Endothelial cell of umbilical vein (primary cell): ENCODE data around the gene SLC9A9. TPM values are rescaled to one million over a fixed set of nuclear protein-coding genes. Genes with fewer than 3 reads are reported as not detected.

ENCODE experiments used
- BruUV-seq: library from RNA; stranded (reverse); fragments of 400-500 nt; replicated peaks from 2 replicates; lab custom pipeline; 2021; lab: Mats Ljungman, UMichigan
- CTCF ChIA-PET: fragments of 300-600, 350-600 bp; sonication (Branson Sonifier 250); formaldehyde crosslinking; loops from one replicate; lab custom pipeline; 2021; ENCODE audit warnings: antibody characterized with exemption, inconsistent platforms; lab: Charles Lee
- POLR2A ChIA-PET: fragments of 300-600, 350-600 bp; sonication (Branson Sonifier 250); formaldehyde crosslinking; loops from one replicate; lab custom pipeline; 2021; ENCODE audit warnings: antibody characterized with exemption, inconsistent platforms; lab: Charles Lee
- DNase-seq: peaks from one replicate; pipeline ENCODE4 v3.0.0-alpha.2; 2011; ENCODE audit warnings: low read depth, low spot score
- FAIRE-seq: peaks from 2 replicates; lab custom pipeline; 2011; peaks lifted over from hg19 to GRCh38; lab: Jason Lieb, UNC
- H2AFZ ChIP-seq: 2 replicates; pipeline ENCODE4 v1.6.0; 2012; ENCODE audit warnings: low read depth, low read length, control low read depth, inconsistent platforms
- H3K27ac ChIP-seq: 2 replicates; pipeline ENCODE4 v1.5.1; 2011; ENCODE audit warnings: low read depth, mild to moderate bottlenecking, control low read depth, low read length, moderate library complexity; ENCODE audit not compliant: insufficient read depth
- H3K27me3 ChIP-seq, 2 experiments: 2 replicates each; pipeline versions ENCODE4 v1.6.0 to v1.6.1; 2011; ENCODE audit warnings: low read length in 2 of 2, mixed read lengths in 1 of 2; ENCODE audit not compliant: control insufficient read depth in 2 of 2, insufficient read depth in 2 of 2
- H3K36me3 ChIP-seq, 2 experiments: 2 replicates in 1 of 2; 3 replicates in 1 of 2; pipeline ENCODE4 v1.5.1; 2011; ENCODE audit warnings: low read length in 2 of 2, mild to moderate bottlenecking in 1 of 2, moderate library complexity in 1 of 2; ENCODE audit not compliant: control insufficient read depth in 2 of 2, insufficient read depth in 2 of 2; ENCODE audit errors: extremely low read depth in 1 of 2
- H3K4me1 ChIP-seq: 3 replicates; pipeline ENCODE4 v1.5.1; 2011; ENCODE audit warnings: mild to moderate bottlenecking, low read length; ENCODE audit not compliant: control insufficient read depth, insufficient read depth; ENCODE audit errors: extremely low read depth
- H3K4me2 ChIP-seq: 2 replicates; pipeline ENCODE4 v1.6.1; 2011; ENCODE audit warnings: low read length, control low read depth, mixed read lengths; ENCODE audit not compliant: insufficient read depth
- H3K4me3 ChIP-seq, 3 experiments: fragments of 200-600 bp in 1 of 3; sonication (generic), shearing (Covaris generic) in 1 of 3; replicated peaks in 1 of 3; 2 replicates each; pipeline ENCODE4 v1.5.1; 2011 to 2016; ENCODE audit warnings: control low read depth in 3 of 3, low read length in 3 of 3, mild to moderate bottlenecking in 2 of 3, inconsistent platforms in 1 of 3, low read depth in 1 of 3, moderate library complexity in 1 of 3; ENCODE audit not compliant: insufficient read depth in 1 of 3
- H3K79me2 ChIP-seq: 2 replicates; pipeline ENCODE4 v1.6.0; 2012; ENCODE audit warnings: low read length, inconsistent platforms; ENCODE audit not compliant: control insufficient read depth, insufficient read depth
- H3K9ac ChIP-seq: replicated peaks from 2 replicates; pipeline ENCODE3; 2011; ENCODE audit warnings: low read length, control low read depth; ENCODE audit not compliant: insufficient read depth; ENCODE audit errors: extremely low read depth
- H3K9me1 ChIP-seq: replicated peaks from 3 replicates; pipeline ENCODE4 v1.6.0; 2011; ENCODE audit warnings: mild to moderate bottlenecking, low read length; ENCODE audit not compliant: control insufficient read depth, insufficient read depth; ENCODE audit errors: extremely low read depth
- H3K9me3 ChIP-seq: replicated peaks from 2 replicates; pipeline ENCODE4 v1.5.1; 2012; ENCODE audit warnings: low read length, inconsistent platforms; ENCODE audit not compliant: control insufficient read depth, insufficient read depth
- H4K20me1 ChIP-seq: replicated peaks from 2 replicates; pipeline ENCODE3; 2011; ENCODE audit warnings: mild to moderate bottlenecking, low read length; ENCODE audit not compliant: control insufficient read depth, insufficient read depth; ENCODE audit errors: extremely low read depth
- CTCF ChIP-seq, 2 donors: IDR thresholded peaks; 1 replicate in 1 of 2; 2 replicates in 1 of 2; pipeline ENCODE4 v1.5.1; 2011; ENCODE audit warnings: low read length in 2 of 2, mild to moderate bottlenecking in 2 of 2, moderate library complexity in 2 of 2, control low read depth in 1 of 2, inconsistent platforms in 1 of 2, low read depth in 1 of 2; ENCODE audit not compliant: insufficient read depth in 1 of 2; ENCODE audit errors: extremely low read depth in 1 of 2
- EZH2 ChIP-seq: IDR thresholded peaks from 2 replicates; pipeline ENCODE4 v1.6.1; 2012; ENCODE audit warnings: borderline replicate concordance, low read depth, mild to moderate bottlenecking, moderate library complexity, low read length, inconsistent platforms; ENCODE audit not compliant: severe bottlenecking
- FOS ChIP-seq: IDR thresholded peaks from 2 replicates; pipeline ENCODE4 v1.6.1; 2011; ENCODE audit warnings: mild to moderate bottlenecking, low read length, moderate library complexity, borderline replicate concordance; ENCODE audit not compliant: insufficient read depth
- GATA2 ChIP-seq: IDR thresholded peaks from 2 replicates; pipeline ENCODE4 v1.7.0; 2011; ENCODE audit warnings: low read depth, mild to moderate bottlenecking, moderate library complexity, mixed read lengths, low read length; ENCODE audit not compliant: insufficient read length, insufficient read depth
- JUN ChIP-seq: IDR thresholded peaks from 2 replicates; pipeline ENCODE4 v1.6.1; 2011; ENCODE audit warnings: borderline replicate concordance, low read depth; ENCODE audit not compliant: insufficient read length, insufficient read depth
- MAX ChIP-seq: IDR thresholded peaks from 2 replicates; pipeline ENCODE4 v1.6.1; 2011; ENCODE audit not compliant: insufficient read depth, insufficient read length
- MYC ChIP-seq: IDR thresholded peaks from one replicate; pipeline ENCODE4 v1.6.1; 2011; ENCODE audit warnings: mild to moderate bottlenecking, low read depth, low read length
- POLR2A ChIP-seq: IDR thresholded peaks from 2 replicates; pipeline ENCODE4 v1.6.1; 2012; ENCODE audit warnings: low read depth, mild to moderate bottlenecking, control low read depth, low read length
- POLR2AphosphoS5 ChIP-seq: IDR thresholded peaks from 2 replicates; pipeline ENCODE4 v1.6.1; 2012; ENCODE audit warnings: low read depth, mild to moderate bottlenecking, control low read depth, low read length, moderate library complexity; ENCODE audit not compliant: insufficient read depth
- dilution Hi-C: fragments of 300-500 bp; cut with MboI; formaldehyde crosslinking; loops from one replicate; pipeline ENCODE4 v1.15.0; 2019; ENCODE audit warnings: low sequenced_read_pairs; ENCODE audit not compliant: extremely low pct_ligation_motif_present
- intact Hi-C: fragments of 100-400 bp; cut with micrococcal nuclease; formaldehyde crosslinking; loops from one replicate; pipeline ENCODE4 v1.10.0; 2022
- polyA plus RNA-seq, 4 experiments: library from polyadenylated mRNA; depleted of rRNA in 3 of 4; stranded (reverse) in 3 of 4; unstranded in 1 of 4; fragments of >200 nt; gene quantifications; 2 replicates each; pipeline versions ENCODE4 v1.2.1 to v1.2.3, GENCODE V29; 2011 to 2012; ENCODE audit warnings: missing spikeins in 1 of 4
- total RNA-seq: library from RNA; stranded (reverse); gene quantifications from 2 replicates; pipeline ENCODE4 v1.2.3, GENCODE V29; 2021

The SLC9A9 gene
- total and polyA plus RNA-seq, 2 donors (not counting 3 experiments of a cell fraction or from before 2014, with no cell fraction given) = 1.5 to 1.8 TPM

DNA sequence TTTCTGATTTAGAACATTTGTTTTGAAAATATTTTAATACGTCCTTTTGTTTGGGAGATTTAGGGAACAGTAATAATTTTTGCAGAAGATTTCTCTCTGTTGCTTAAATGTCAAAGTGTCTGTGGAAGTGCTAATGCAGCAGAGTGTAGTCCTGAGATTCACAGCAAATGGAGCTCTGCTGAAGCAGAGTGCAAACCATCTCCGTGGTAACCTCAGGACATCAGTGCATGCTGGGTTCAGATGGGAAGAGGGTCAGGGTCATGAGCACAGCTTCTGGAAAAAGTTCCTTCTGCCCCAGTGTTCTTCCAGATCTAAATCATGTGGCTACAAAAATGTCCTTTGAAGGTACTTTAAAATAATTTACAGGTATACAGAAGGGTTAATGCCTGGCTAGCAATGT, 39.9 kb upstream of the SLC9A9 start:
- Histone ChIP-seq H4K20me1 (no peaks in the 10 kb centered on the region), H3K4me3 (no peak overlapping the region), H3K4me2 (no peak overlapping the region), H3K4me1 (no peaks in the 10 kb centered on the region), H3K9ac (no peak overlapping the region), H3K27me3 (no peaks in the 10 kb centered on the region), H3K9me3 (no peaks in the 10 kb centered on the region), H3K79me2 (no peaks in the 10 kb centered on the region), H2AFZ (no peak overlapping the region), H3K9me1 (no peaks in the 10 kb centered on the region), H3K36me3 (no peaks in the 10 kb centered on the region), H3K27ac (no peak overlapping the region)
- TF ChIP-seq GATA2 = no peak
- no peak for TF ChIP-seq EZH2
- TF ChIP-seq CTCF (IDR thresholded peaks at IDR 0.05; ENCODE audit: extremely low read depth in 1 of 2, insufficient read depth in 1 of 2, low read depth in 1 of 2, low read length in 2 of 2) = no peak
- TF ChIP-seq MAX = no peak
- no peak for TF ChIP-seq MYC
- TF ChIP-seq POLR2AphosphoS5 = no peak
- TF ChIP-seq POLR2A = no peak
- TF ChIP-seq FOS = no peak
- no peak for TF ChIP-seq JUN
- BruUV-seq = no TSS peak
- dilution Hi-C loops (no loop called here), intact Hi-C loops (loop anchor here (5.0 kb wide), 2 partner anchors 84 to 111 kb away; partner anchors contain the start of gene DIPK2A)
- FAIRE-seq (no peak), DNase-seq (no peak)
- POLR2A ChIA-PET = no interaction called here
- CTCF ChIA-PET = no interaction called here
